ENCODE data around the gene SHB.

The SHB gene

GRCh38 chr9:37978481-37978864 is 90.6 kb downstream of the SHB start:
- Histone ChIP-seq H3K4me1 (ENCODE audit: control insufficient read depth in 1 of 2, insufficient read depth in 2 of 2, low read length in 2 of 2) (no peaks in the 10 kb centered on the region), H3K4me3 (ENCODE audit: low read depth in 1 of 2, low read length in 2 of 2) (no peak overlapping the region), H3K27me3 (ENCODE audit: control insufficient read depth in 1 of 2, insufficient read depth in 2 of 2, low read length in 2 of 2) (no peaks in the 10 kb centered on the region), H3K9ac (ENCODE audit: low read depth in 1 of 2, low read length in 2 of 2) (no peak overlapping the region), H3K36me3 (ENCODE audit: control insufficient read depth in 1 of 2, insufficient read depth in 2 of 2, low read length in 2 of 2) (peaks cover 0 to 5% of the 10 kb centered on the region in 2 donors), H3K27ac (ENCODE audit: low read depth, low read length) (no peak overlapping the region), H3K9me3 (ENCODE audit: control insufficient read depth in 1 of 2, low read length in 2 of 2) (no peaks in the 10 kb centered on the region)

- Histone ChIP-seq H3K4me3 (ENCODE audit: low read depth in 1 of 2, low read length in 2 of 2) (no peak overlapping the region), H3K9ac (ENCODE audit: low read depth in 1 of 2, low read length in 2 of 2) (no peak overlapping the region), H3K9me3 (ENCODE audit: control insufficient read depth in 1 of 2, low read length in 2 of 2) (no peaks in the 10 kb centered on the region), H3K36me3 (ENCODE audit: control insufficient read depth in 1 of 2, insufficient read depth in 2 of 2, low read length in 2 of 2) (peaks cover 0 to 5% of the 10 kb centered on the region in 2 donors), H3K4me1 (ENCODE audit: control insufficient read depth in 1 of 2, insufficient read depth in 2 of 2, low read length in 2 of 2) (no peaks in the 10 kb centered on the region), H3K27ac (ENCODE audit: low read depth, low read length) (no peak overlapping the region), H3K27me3 (ENCODE audit: control insufficient read depth in 1 of 2, insufficient read depth in 2 of 2, low read length in 2 of 2) (no peaks in the 10 kb centered on the region)
Measured at GRCh38 chr9:37977851-37978480, 91.1 kb downstream of the SHB start.

GRCh38 chr9:37976714-37977477 is 92.1 kb downstream of the SHB start:
- H3K4me3 ChIP-seq (ENCODE audit: low read depth in 1 of 2, low read length in 2 of 2), result no peak overlapping the region
- no peak overlapping the region for H3K27ac ChIP-seq (ENCODE audit: low read depth, low read length)
- peaks cover 0 to 5% of the 10 kb centered on the region in 2 donors for H3K36me3 ChIP-seq (ENCODE audit: control insufficient read depth in 1 of 2, insufficient read depth in 2 of 2, low read length in 2 of 2)

GRCh38 chr9:37975639-37976038 is 93.4 kb downstream of the SHB start:
- peaks cover 1 to 3% of the 10 kb centered on the region in 2 donors for H3K4me1 ChIP-seq (ENCODE audit: control insufficient read depth in 1 of 2, insufficient read depth in 2 of 2, low read length in 2 of 2)
- no peak overlapping the region for H3K27ac ChIP-seq (ENCODE audit: low read depth, low read length)
- no peak overlapping the region for H3K9ac ChIP-seq (ENCODE audit: low read depth in 1 of 2, low read length in 2 of 2)
- H3K9me3 ChIP-seq (ENCODE audit: control insufficient read depth in 1 of 2, low read length in 2 of 2), result no peaks in the 10 kb centered on the region
- no peak overlapping the region for H3K4me3 ChIP-seq (ENCODE audit: low read depth in 1 of 2, low read length in 2 of 2)
- peaks cover 0 to 12% of the 10 kb centered on the region in 2 donors for H3K36me3 ChIP-seq (ENCODE audit: control insufficient read depth in 1 of 2, insufficient read depth in 2 of 2, low read length in 2 of 2)
- no peaks in the 10 kb centered on the region for H3K27me3 ChIP-seq (ENCODE audit: control insufficient read depth in 1 of 2, insufficient read depth in 2 of 2, low read length in 2 of 2)

More at GRCh38 chr9:37976714-37977477, 92.1 kb downstream of the SHB start:
- Histone ChIP-seq H3K27me3 (ENCODE audit: control insufficient read depth in 1 of 2, insufficient read depth in 2 of 2, low read length in 2 of 2) (no peaks in the 10 kb centered on the region), H3K4me1 (ENCODE audit: control insufficient read depth in 1 of 2, insufficient read depth in 2 of 2, low read length in 2 of 2) (no peaks in the 10 kb centered on the region), H3K9me3 (ENCODE audit: control insufficient read depth in 1 of 2, low read length in 2 of 2) (no peaks in the 10 kb centered on the region), H3K9ac (ENCODE audit: low read depth in 1 of 2, low read length in 2 of 2) (no peak overlapping the region)

- H3K36me3 ChIP-seq (ENCODE audit: control insufficient read depth in 1 of 2, insufficient read depth in 2 of 2, low read length in 2 of 2), result peaks cover 0 to 12% of the 10 kb centered on the region in 2 donors
- no peak overlapping the region for H3K9ac ChIP-seq (ENCODE audit: low read depth in 1 of 2, low read length in 2 of 2)
- no peak overlapping the region for H3K27ac ChIP-seq (ENCODE audit: low read depth, low read length)
- no peak overlapping the region for H3K4me3 ChIP-seq (ENCODE audit: low read depth in 1 of 2, low read length in 2 of 2)
- no peaks in the 10 kb centered on the region for H3K9me3 ChIP-seq (ENCODE audit: control insufficient read depth in 1 of 2, low read length in 2 of 2)
- H3K27me3 ChIP-seq (ENCODE audit: control insufficient read depth in 1 of 2, insufficient read depth in 2 of 2, low read length in 2 of 2), result no peaks in the 10 kb centered on the region
- peaks cover 9 to 11% of the 10 kb centered on the region in 2 donors for H3K4me1 ChIP-seq (ENCODE audit: control insufficient read depth in 1 of 2, insufficient read depth in 2 of 2, low read length in 2 of 2)
Measured at GRCh38 chr9:37974506-37975173, 94.4 kb downstream of the SHB start.

- Histone ChIP-seq H3K36me3 (ENCODE audit: control insufficient read depth in 1 of 2, insufficient read depth in 2 of 2, low read length in 2 of 2) (peaks cover 0 to 12% of the 10 kb centered on the region in 2 donors), H3K9me3 (ENCODE audit: control insufficient read depth in 1 of 2, low read length in 2 of 2) (no peaks in the 10 kb centered on the region), H3K27ac (ENCODE audit: low read depth, low read length) (no peak overlapping the region), H3K9ac (ENCODE audit: low read depth in 1 of 2, low read length in 2 of 2) (no peak overlapping the region), H3K27me3 (ENCODE audit: control insufficient read depth in 1 of 2, insufficient read depth in 2 of 2, low read length in 2 of 2) (no peaks in the 10 kb centered on the region), H3K4me1 (ENCODE audit: control insufficient read depth in 1 of 2, insufficient read depth in 2 of 2, low read length in 2 of 2) (peaks cover 31 to 34% of the 10 kb centered on the region in 2 donors), H3K4me3 (ENCODE audit: low read depth in 1 of 2, low read length in 2 of 2) (no peak overlapping the region)
Measured at GRCh38 chr9:37972351-37972848, 96.6 kb downstream of the SHB start.

GRCh38 chr9:37971691-37972090 is 97.3 kb downstream of the SHB start:
- Histone ChIP-seq H3K27me3 (ENCODE audit: control insufficient read depth in 1 of 2, insufficient read depth in 2 of 2, low read length in 2 of 2) (no peaks in the 10 kb centered on the region), H3K9me3 (ENCODE audit: control insufficient read depth in 1 of 2, low read length in 2 of 2) (no peaks in the 10 kb centered on the region), H3K4me1 (ENCODE audit: control insufficient read depth in 1 of 2, insufficient read depth in 2 of 2, low read length in 2 of 2) (peaks cover 38 to 41% of the 10 kb centered on the region in 2 donors), H3K9ac (ENCODE audit: low read depth in 1 of 2, low read length in 2 of 2) (no peak overlapping the region), H3K27ac (ENCODE audit: low read depth, low read length) (no peak overlapping the region), H3K4me3 (ENCODE audit: low read depth in 1 of 2, low read length in 2 of 2) (no peak overlapping the region), H3K36me3 (ENCODE audit: control insufficient read depth in 1 of 2, insufficient read depth in 2 of 2, low read length in 2 of 2) (peaks cover 0 to 12% of the 10 kb centered on the region in 2 donors)

GRCh38 chr9:37971108-37971459 is 97.9 kb downstream of the SHB start:
- no peak overlapping the region for H3K4me3 ChIP-seq (ENCODE audit: low read depth in 1 of 2, low read length in 2 of 2)
- H3K9me3 ChIP-seq (ENCODE audit: control insufficient read depth in 1 of 2, low read length in 2 of 2), result no peaks in the 10 kb centered on the region
- peaks cover 43 to 45% of the 10 kb centered on the region in 2 donors for H3K4me1 ChIP-seq (ENCODE audit: control insufficient read depth in 1 of 2, insufficient read depth in 2 of 2, low read length in 2 of 2)
- peaks cover 0 to 10% of the 10 kb centered on the region in 2 donors for H3K36me3 ChIP-seq (ENCODE audit: control insufficient read depth in 1 of 2, insufficient read depth in 2 of 2, low read length in 2 of 2)
- H3K27me3 ChIP-seq (ENCODE audit: control insufficient read depth in 1 of 2, insufficient read depth in 2 of 2, low read length in 2 of 2), result no peaks in the 10 kb centered on the region
- H3K9ac ChIP-seq (ENCODE audit: low read depth in 1 of 2, low read length in 2 of 2), result no peak overlapping the region
- H3K27ac ChIP-seq (ENCODE audit: low read depth, low read length), result no peak overlapping the region

- Histone ChIP-seq H3K27me3 (ENCODE audit: control insufficient read depth in 1 of 2, insufficient read depth in 2 of 2, low read length in 2 of 2) (no peaks in the 10 kb centered on the region), H3K36me3 (ENCODE audit: control insufficient read depth in 1 of 2, insufficient read depth in 2 of 2, low read length in 2 of 2) (peaks cover 0 to 10% of the 10 kb centered on the region in 2 donors), H3K9me3 (ENCODE audit: control insufficient read depth in 1 of 2, low read length in 2 of 2) (no peaks in the 10 kb centered on the region), H3K27ac (ENCODE audit: low read depth, low read length) (no peak overlapping the region), H3K4me1 (ENCODE audit: control insufficient read depth in 1 of 2, insufficient read depth in 2 of 2, low read length in 2 of 2) (peaks cover 48 to 51% of the 10 kb centered on the region in 2 donors), H3K9ac (ENCODE audit: low read depth in 1 of 2, low read length in 2 of 2) (no peak overlapping the region), H3K4me3 (ENCODE audit: low read depth in 1 of 2, low read length in 2 of 2) (no peak overlapping the region)
Measured at GRCh38 chr9:37970301-37971107, 98.5 kb downstream of the SHB start.
